Measurements from ENCODE around the gene RMND5A. TPM values are rescaled to one million over a fixed set of nuclear protein-coding genes. Genes with fewer than 3 reads are reported as not detected.

The RMND5A gene
- total RNA-seq, 1 experiment from 2014 or later = 34.1 TPM

GRCh38 chr2:86703704-86704361 lies 16.3 kb upstream of the RMND5A start:
- Histone ChIP-seq H3K79me2 (ENCODE audit: low read length) (no peaks in the 10 kb centered on the region), H3F3A (ENCODE audit: low read length, unreplicated experiment) (peaks cover 6% of the 10 kb centered on the region), H4K20me1 (ENCODE audit: low read length) (no peaks in the 10 kb centered on the region), H3K4me1 (ENCODE audit: insufficient read depth, low read length) (peaks cover 27% of the 10 kb centered on the region), H3K9ac (ENCODE audit: low read length) (peak overlapping the region; percentile 37), H2AFZ (ENCODE audit: low read length) (peak overlapping the region; percentile 54), H3K4me3 (ENCODE audit: low read length) (peak overlapping the region; percentile 58), H3K9me3 (ENCODE audit: low read length) (no peaks in the 10 kb centered on the region), H3K36me3 (ENCODE audit: low read depth, low read length) (no peaks in the 10 kb centered on the region), H3K4me2 (ENCODE audit: low read length) (peak overlapping the region; percentile 82), H3K27ac (ENCODE audit: low read length) (peak overlapping the region; percentile 80), H3K27me3 (ENCODE audit: low read length) (no peaks in the 10 kb centered on the region), H3K9me2 (replicated peaks; ENCODE audit: low read length) (no peaks in the 10 kb centered on the region)
- ChIA-PET POLR2A (ENCODE audit: unreplicated experiment) (interaction anchor here (0.6 kb wide), 1 partner anchor 278 kb away, joined by 3 read pairs; no protein-coding TSS in a partner anchor), CTCF (no interaction called here)
- TF ChIP-seq EZH2 (IDR thresholded peaks at IDR 0.05; ENCODE audit: low read length, unreplicated experiment) (no peak), EZH2phosphoT487 (IDR thresholded peaks at IDR 0.05; ENCODE audit: borderline replicate concordance, low read length) (no peak)
- TSS peak; percentile 96 for BruUV-seq (replicated peaks)
- intact Hi-C loops (cut with micrococcal nuclease) = loop anchor here (2.0 to 5.0 kb wide), 3 partner anchors 58 to 81 kb away; partner anchors contain the start of gene RNF103
- ATAC-seq = peak; percentile 53
- peak; percentile 97 for DNase-seq

DNA sequence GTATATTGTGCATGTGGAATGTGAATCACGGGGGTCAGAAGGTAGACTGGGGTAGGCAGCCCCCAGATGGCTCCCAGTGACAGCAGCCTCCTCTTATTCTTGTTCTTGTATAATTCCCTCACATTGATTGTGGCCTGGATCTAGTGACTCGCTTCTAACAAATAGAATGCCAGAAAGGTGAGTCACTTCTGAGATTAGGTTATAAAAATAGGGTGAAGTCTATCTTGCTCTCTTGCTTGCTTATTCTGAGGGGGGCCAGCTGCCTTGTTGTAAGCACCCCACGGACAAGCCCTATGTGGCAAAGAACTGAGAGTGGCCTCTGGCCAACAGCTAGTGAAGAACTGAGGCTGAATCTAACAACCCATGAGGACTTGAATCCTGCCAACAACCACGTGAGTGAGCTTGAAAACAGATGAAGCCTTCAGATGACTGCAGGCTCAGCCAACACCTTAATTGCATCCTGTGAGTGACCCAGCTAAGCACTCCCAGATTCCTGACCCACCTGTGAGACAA lies 15.6 kb upstream of the RMND5A start:
- no peaks in the 10 kb centered on the region for H3K9me3 ChIP-seq (ENCODE audit: low read length)
- TF ChIP-seq EZH2phosphoT487 (IDR thresholded peaks at IDR 0.05; ENCODE audit: borderline replicate concordance, low read length) = no peak
- TF ChIP-seq, protein P1, sequence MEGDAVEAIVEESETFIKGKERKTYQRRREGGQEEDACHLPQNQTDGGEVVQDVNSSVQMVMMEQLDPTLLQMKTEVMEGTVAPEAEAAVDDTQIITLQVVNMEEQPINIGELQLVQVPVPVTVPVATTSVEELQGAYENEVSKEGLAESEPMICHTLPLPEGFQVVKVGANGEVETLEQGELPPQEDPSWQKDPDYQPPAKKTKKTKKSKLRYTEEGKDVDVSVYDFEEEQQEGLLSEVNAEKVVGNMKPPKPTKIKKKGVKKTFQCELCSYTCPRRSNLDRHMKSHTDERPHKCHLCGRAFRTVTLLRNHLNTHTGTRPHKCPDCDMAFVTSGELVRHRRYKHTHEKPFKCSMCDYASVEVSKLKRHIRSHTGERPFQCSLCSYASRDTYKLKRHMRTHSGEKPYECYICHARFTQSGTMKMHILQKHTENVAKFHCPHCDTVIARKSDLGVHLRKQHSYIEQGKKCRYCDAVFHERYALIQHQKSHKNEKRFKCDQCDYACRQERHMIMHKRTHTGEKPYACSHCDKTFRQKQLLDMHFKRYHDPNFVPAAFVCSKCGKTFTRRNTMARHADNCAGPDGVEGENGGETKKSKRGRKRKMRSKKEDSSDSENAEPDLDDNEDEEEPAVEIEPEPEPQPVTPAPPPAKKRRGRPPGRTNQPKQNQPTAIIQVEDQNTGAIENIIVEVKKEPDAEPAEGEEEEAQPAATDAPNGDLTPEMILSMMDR (conservative IDR thresholded peaks at IDR 0.05; ENCODE audit: low read depth, low read length) = no peak
- no peak for TF ChIP-seq EZH2 (IDR thresholded peaks at IDR 0.05; ENCODE audit: low read length, unreplicated experiment)
- H3K4me1 ChIP-seq (ENCODE audit: insufficient read depth, low read length) = peaks cover 27% of the 10 kb centered on the region
- peaks cover 6% of the 10 kb centered on the region for H3F3A ChIP-seq (ENCODE audit: low read length, unreplicated experiment)
- no peaks in the 10 kb centered on the region for H4K20me1 ChIP-seq (ENCODE audit: low read length)
- H2AFZ ChIP-seq (ENCODE audit: low read length) = peak overlapping the region; percentile 54
- H3K9ac ChIP-seq (ENCODE audit: low read length) = peak overlapping the region; percentile 37
- no peaks in the 10 kb centered on the region for H3K36me3 ChIP-seq (ENCODE audit: low read depth, low read length)
- CTCF ChIA-PET = no interaction called here
- POLR2A ChIA-PET (ENCODE audit: unreplicated experiment) = interaction anchor here (0.6 kb wide), 1 partner anchor 279 kb away, joined by 3 read pairs; no protein-coding TSS in a partner anchor
- peak overlapping the region; percentile 58 for H3K4me3 ChIP-seq (ENCODE audit: low read length)
- BruUV-seq (replicated peaks) = no TSS peak
- no peaks in the 10 kb centered on the region for H3K27me3 ChIP-seq (ENCODE audit: low read length)
- intact Hi-C loops (cut with micrococcal nuclease) = loop anchor here (2.0 to 5.0 kb wide), 2 partner anchors 58 to 82 kb away; partner anchors contain the start of gene RNF103
- H3K9me2 ChIP-seq (replicated peaks; ENCODE audit: low read length) = no peaks in the 10 kb centered on the region
- ATAC-seq = peak; percentile 87
- H3K79me2 ChIP-seq (ENCODE audit: low read length) = no peaks in the 10 kb centered on the region
- H3K4me2 ChIP-seq (ENCODE audit: low read length) = peak overlapping the region; percentile 82
- H3K27ac ChIP-seq (ENCODE audit: low read length) = peak overlapping the region; percentile 80
- peak; percentile 93 for DNase-seq

- no peak overlapping the region for H3K4me3 ChIP-seq (ENCODE audit: low read length)
- H3K36me3 ChIP-seq (ENCODE audit: low read depth, low read length) = no peaks in the 10 kb centered on the region
- no peak for DNase-seq
- H3K9me2 ChIP-seq (replicated peaks; ENCODE audit: low read length) = no peaks in the 10 kb centered on the region
- ChIA-PET CTCF (no interaction called here), POLR2A (ENCODE audit: unreplicated experiment) (no interaction called here)
- H3K4me2 ChIP-seq (ENCODE audit: low read length) = no peak overlapping the region
- intact Hi-C loops (cut with micrococcal nuclease) = no loop called here
- H3K27ac ChIP-seq (ENCODE audit: low read length) = no peak overlapping the region
- peaks cover 27% of the 10 kb centered on the region for H3K4me1 ChIP-seq (ENCODE audit: insufficient read depth, low read length)
- no peaks in the 10 kb centered on the region for H3K27me3 ChIP-seq (ENCODE audit: low read length)
- H3F3A ChIP-seq (ENCODE audit: low read length, unreplicated experiment) = peaks cover 6% of the 10 kb centered on the region
- no peaks in the 10 kb centered on the region for H3K79me2 ChIP-seq (ENCODE audit: low read length)
- H4K20me1 ChIP-seq (ENCODE audit: low read length) = no peaks in the 10 kb centered on the region
- no TSS peak for BruUV-seq (replicated peaks)
- H2AFZ ChIP-seq (ENCODE audit: low read length) = no peak overlapping the region
- no peak for ATAC-seq
- TF ChIP-seq EZH2 (IDR thresholded peaks at IDR 0.05; ENCODE audit: low read length, unreplicated experiment) (no peak), EZH2phosphoT487 (IDR thresholded peaks at IDR 0.05; ENCODE audit: borderline replicate concordance, low read length) (no peak)
- TF ChIP-seq, protein P1 (conservative IDR thresholded peaks at IDR 0.05; ENCODE audit: low read depth, low read length) = no peak
- H3K9me3 ChIP-seq (ENCODE audit: low read length) = no peaks in the 10 kb centered on the region
- H3K9ac ChIP-seq (ENCODE audit: low read length) = no peak overlapping the region
Measured at GRCh38 chr2:86706220-86706619, 13.9 kb upstream of the RMND5A start.
